Measurements from ENCODE around the gene MACROD2.
"Not testable (repeated sequence)": the region's sequence is repeated elsewhere in the genome, so short reads cannot be mapped to it uniquely, and the experiment has no call there.

Gene MACROD2

GRCh38 chr20:15336536-15336935, 1341.2 kb downstream of the MACROD2 start:
- DNase-seq: no peak

DNA sequence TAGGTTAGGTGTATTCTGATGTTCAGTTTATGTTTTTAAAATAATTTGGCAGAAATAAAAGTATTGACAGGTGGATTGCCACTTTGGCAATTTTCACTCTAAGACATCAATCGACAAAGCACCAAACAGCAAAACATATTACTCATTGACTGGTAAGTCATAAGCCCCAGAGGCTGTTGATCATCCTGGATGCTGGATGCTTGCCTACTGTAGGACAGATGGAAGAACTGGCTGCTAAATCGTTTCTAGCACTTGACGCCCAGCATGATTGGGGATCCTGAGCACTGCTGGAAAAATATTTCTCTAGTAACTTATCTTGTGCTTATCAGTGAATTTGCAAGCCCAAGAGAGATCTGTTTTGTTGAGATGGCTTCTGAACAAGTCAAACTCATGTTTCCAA, 1343.9 kb downstream of the MACROD2 start:
- DNase-seq: no peak

GRCh38 chr20:15342991-15343523, 1347.7 kb downstream of the MACROD2 start:
- DNase-seq: no peak

DNA sequence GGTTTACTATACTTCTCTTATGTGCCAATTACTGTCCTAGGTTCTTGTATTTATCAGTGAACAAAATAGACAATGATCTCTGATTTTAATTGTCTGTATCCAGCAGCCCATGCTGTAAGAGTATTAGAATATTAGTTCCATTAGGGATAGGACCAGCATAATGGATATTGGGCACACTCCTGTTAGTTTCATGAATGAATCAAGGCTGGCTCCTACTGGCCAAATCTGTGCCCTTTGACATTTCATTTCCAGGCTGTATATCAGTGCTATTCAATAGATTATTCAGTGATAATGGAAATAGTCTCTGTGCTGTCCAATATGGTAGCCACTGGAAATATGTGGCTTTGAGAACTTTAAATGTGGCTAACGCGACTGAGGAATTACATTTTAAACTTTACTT, 1350.0 kb downstream of the MACROD2 start:
- no peak for DNase-seq

GRCh38 chr20:15346657-15347280, 1351.5 kb downstream of the MACROD2 start:
- no peak for DNase-seq

DNA sequence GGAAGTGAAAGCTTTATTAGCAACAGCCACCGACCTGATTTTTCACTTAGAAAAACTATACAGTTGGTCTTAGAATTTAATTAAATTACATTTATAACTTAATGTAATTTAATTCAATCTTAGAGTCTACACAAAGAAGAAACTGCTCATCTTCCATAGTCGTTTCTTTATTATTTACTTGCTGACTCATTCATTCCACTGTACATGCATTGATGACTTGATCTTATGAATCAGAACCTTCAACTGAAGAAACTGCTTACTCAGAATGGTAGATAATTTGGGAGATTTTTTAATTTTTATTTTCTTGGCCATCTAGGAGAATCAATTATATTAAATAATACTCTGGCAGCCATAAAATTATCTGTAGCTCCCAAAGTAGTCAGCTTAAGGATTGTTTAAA, 1363.7 kb downstream of the MACROD2 start:
- DNase-seq: no peak

- DNase-seq: no peak
These were observed 1367.5 kb downstream of the MACROD2 start for GRCh38 chr20:15362849-15363248.

DNA sequence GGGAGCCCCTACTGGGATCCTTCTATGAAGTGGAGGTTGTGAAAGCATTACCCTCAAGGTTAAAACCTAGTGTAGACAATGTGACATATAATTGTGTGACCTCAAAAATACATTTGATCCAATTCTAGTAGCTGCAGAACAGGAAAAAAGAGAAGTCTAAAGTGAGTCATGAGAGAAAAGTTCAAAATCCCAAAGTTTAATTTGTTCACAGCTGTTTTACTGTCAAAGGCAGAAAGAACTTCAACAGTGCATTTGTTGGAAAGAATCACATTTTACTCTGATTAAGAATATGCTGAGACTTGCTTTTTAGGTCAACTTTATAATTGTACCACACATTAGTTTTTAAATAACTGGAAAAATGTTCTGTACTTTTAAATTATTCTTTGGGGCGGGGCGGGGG, 1369.5 kb downstream of the MACROD2 start:
- DNase-seq: no peak

DNA sequence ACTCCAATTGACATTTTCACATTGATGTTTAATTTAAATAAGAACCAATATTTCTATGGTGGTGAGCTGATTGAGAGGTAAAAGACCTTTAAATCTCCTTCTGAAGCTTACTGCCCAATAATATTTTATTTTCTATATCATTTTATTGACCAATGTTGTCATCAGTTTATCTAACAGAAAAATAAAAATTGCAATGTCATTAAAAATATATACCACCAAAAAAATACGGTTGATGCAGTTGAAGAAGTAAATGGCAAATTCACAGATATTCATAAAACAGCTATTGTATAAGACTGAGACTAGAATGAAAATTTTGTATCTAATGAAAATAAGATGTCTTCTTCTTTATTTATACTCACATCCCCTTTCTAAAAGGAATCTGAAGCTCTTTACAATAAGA, 1375.1 kb downstream of the MACROD2 start:
- no peak for DNase-seq

- DNase-seq: no peak
These were observed 1379.4 kb downstream of the MACROD2 start for GRCh38 chr20:15374682-15375081.

DNA sequence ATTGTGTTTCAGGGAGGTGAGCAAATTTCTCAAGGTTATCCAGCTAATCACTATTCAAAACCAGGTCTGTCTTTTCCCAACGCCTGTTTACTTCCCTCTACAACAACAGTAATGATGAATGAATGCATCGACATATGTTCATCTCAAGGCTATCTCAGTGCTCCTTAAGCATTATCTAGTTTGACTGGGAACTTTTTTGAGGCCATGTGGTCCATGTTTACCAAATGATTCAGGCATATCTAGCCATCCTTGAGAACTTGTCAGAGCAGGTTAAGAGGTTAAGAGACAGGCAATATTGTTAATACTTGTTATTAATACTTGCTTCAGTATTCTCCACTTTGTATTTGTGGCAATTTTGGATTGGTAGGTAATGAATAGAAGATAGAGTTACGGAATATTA, 1380.5 kb downstream of the MACROD2 start:
- no peak for DNase-seq

- DNase-seq: not testable (repeated sequence)
These were observed 1382.3 kb downstream of the MACROD2 start for GRCh38 chr20:15377603-15378002.

- DNase-seq: no peak
These were observed 1382.8 kb downstream of the MACROD2 start for GRCh38 chr20:15378151-15378550.

DNA sequence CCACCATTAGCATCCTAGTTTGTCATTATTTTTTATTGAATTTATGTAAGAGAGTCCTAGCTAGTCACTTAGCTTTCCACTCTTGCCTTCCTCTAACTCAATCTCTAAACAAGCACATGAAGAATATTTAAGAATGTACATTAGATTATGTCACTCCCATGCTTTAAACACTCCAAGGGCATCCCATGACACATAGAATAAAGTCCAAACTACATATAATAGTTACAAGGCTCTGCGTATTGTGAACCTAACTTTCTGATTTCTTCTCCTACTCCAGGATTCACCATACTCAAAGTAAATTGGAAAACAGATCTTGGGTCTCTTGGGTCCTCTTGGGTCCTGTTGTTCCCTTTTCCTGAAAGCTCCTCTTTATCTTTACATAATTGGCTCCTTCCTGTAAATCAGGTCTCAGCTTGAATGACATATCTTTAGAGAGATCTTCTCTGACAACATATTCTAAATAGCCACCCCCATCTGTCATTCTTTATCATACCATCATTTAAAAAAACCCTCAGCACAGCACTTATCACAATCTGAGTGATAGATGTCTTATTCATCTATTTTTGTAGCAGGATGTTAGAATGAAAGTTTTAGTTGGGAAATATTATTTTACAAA, 1384.5 kb downstream of the MACROD2 start:
- DNase-seq: no peak

DNA sequence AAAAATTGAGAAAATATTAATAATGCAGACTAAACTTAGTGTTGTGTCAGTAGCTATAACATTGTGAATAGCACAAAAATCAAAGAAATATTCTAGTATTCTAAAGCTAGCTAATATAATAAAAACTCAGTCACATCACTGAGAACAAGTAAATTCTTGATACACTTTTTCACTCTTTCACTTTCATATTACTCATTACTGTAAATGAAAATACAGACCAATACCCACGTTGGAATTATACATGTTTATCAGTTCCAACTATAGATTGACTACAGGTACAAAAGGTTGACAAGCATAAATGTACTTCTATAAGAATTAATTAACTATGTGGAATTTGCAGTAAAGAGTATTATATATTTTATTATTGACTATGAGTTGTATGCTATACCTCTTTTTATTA, 1385.5 kb downstream of the MACROD2 start:
- no peak for DNase-seq

DNA sequence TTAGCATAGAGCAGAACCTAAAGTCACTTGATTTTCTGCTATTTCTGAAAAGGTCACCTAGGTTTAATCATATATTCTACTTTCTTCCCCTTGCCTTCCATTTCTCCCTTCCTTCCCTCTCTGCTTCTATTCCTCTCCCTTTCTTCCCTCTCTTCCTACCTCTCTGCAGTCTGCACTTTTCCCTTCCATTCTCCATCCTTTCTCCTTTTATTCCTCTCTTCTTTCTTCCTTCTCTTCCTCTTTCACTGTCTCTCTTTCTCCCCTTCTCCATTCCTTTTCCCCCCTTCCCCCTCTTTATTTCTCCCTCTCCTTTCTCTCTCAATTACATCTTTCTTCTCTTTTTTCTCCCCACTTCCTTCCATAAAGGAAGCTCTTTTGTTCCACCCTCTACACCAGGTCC, 1391.9 kb downstream of the MACROD2 start:
- no peak for DNase-seq

DNA sequence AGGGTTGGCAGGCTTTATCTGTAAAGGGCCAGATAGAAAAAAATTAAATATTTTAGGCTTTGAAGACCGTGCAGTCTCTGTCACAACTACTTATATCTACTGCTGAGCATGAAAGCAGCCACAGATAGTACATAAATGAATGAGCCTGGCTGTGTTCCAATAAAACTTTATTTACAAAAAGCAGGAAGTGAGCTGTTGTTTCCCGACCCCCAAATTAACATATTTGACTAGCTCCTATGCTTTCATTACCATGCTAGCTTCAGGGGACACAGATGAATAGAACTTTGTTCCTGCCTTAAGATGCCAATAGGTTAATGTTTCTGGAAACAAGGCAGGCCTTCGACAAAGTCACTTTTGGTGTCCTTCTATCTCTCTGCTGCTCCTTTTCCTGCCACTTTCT, 1400.1 kb downstream of the MACROD2 start:
- DNase-seq: no peak

GRCh38 chr20:15396026-15396425, 1400.7 kb downstream of the MACROD2 start:
- no peak for DNase-seq

- DNase-seq: no peak
These were observed 1401.6 kb downstream of the MACROD2 start for GRCh38 chr20:15396900-15397299.

DNA sequence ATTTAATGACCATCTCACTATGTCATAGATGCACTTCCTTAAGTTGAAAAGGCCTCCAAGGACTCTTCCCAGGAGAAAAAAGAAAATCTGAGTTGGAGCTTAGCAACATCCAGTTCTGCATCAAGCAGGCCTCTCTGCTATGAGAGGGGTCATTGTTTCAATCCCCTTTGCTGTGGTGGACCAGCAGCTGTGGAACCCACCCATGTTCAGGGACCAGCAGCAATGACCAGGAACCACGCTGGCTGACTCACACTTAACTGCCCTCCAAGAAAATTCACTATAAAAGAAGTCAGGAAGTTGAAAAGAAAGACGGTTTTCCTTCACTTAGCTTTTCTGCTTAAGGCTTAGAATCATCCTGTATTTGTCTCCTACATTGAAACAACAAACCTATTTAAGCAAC, 1404.5 kb downstream of the MACROD2 start:
- no peak for DNase-seq

GRCh38 chr20:15406072-15406471, 1410.8 kb downstream of the MACROD2 start:
- no peak for DNase-seq

- no peak for DNase-seq
These were observed 1416.5 kb downstream of the MACROD2 start for GRCh38 chr20:15411781-15412180.

- DNase-seq: no peak
These were observed 1420.6 kb downstream of the MACROD2 start for GRCh38 chr20:15415908-15416307.

- no peak for DNase-seq
These were observed 1424.5 kb downstream of the MACROD2 start for GRCh38 chr20:15419856-15420255.

GRCh38 chr20:15422966-15423365, 1427.7 kb downstream of the MACROD2 start:
- DNase-seq: no peak
